Cardiac muscle cell (in vitro differentiated cells and primary cell): Measurements from ENCODE around the gene MYADML2. TPM values are rescaled to one million over a fixed set of nuclear protein-coding genes. Genes with fewer than 3 reads are reported as not detected.

Experiments used
- DNase-seq, 2 donors: peaks; one replicate each; pipeline versions ENCODE4 v3.0.0 to v3.0.0-alpha.2; 2010 to 2017; ENCODE audit warnings: low read depth in 1 of 2, low spot score in 1 of 2
- H3K27ac ChIP-seq: fragments of 200-600 bp; sonication (generic); 2 replicates; pipeline ENCODE4 v1.5.1; 2016
- H3K27me3 ChIP-seq: fragments of 200-600 bp; sonication (generic); 2 replicates; pipeline ENCODE4 v1.6.0; 2016; ENCODE audit warnings: control low read depth
- H3K36me3 ChIP-seq: fragments of 200-600 bp; sonication (generic); 2 replicates; pipeline ENCODE4 v1.5.1; 2016; ENCODE audit warnings: control low read depth
- H3K4me1 ChIP-seq: fragments of 200-600 bp; sonication (generic); 2 replicates; pipeline ENCODE4 v1.8.1; 2017; ENCODE audit warnings: low read depth, mild to moderate bottlenecking, mixed run types
- H3K4me3 ChIP-seq: fragments of 200-600 bp; sonication (generic); 2 replicates; pipeline ENCODE4 v1.5.1; 2016; ENCODE audit warnings: mild to moderate bottlenecking
- H3K9me3 ChIP-seq: fragments of 200-600 bp; sonication (generic); 2 replicates; pipeline ENCODE4 v1.5.1; 2017; ENCODE audit warnings: low read depth, mild to moderate bottlenecking, control low read depth
- CTCF ChIP-seq: IDR thresholded peaks from 2 replicates; pipeline ENCODE4 v1.5.1; 2012; ENCODE audit warnings: low read depth, mild to moderate bottlenecking, low read length
- polyA plus RNA-seq: library from polyadenylated mRNA; unstranded; fragments of >200 nt; fragmentation: Nextera tagmentation; extraction: Ambion mirVana; gene quantifications from 2 replicates; pipeline ENCODE4 v1.2.1, GENCODE V29; 2016
- total RNA-seq: library from RNA; depleted of rRNA; stranded (reverse); fragments of >200 nt; gene quantifications from 2 replicates; pipeline ENCODE4 v1.2.3, GENCODE V29; 2016

The MYADML2 gene
- total and polyA plus RNA-seq, 2 experiments from 2014 or later: 17.1 to 22.8 TPM

GRCh38 chr17:81907219-81908145 lies 39.6 kb downstream of the MYADML2 start:
- Histone ChIP-seq H3K4me3 (no peak overlapping the region), H3K27me3 (peaks cover 4% of the 10 kb centered on the region), H3K27ac (no peak overlapping the region), H3K4me1 (peaks cover 8% of the 10 kb centered on the region), H3K9me3 (no peaks in the 10 kb centered on the region), H3K36me3 (peaks cover 12% of the 10 kb centered on the region)
- DNase-seq: no peak
- TF ChIP-seq CTCF: no peak

DNA sequence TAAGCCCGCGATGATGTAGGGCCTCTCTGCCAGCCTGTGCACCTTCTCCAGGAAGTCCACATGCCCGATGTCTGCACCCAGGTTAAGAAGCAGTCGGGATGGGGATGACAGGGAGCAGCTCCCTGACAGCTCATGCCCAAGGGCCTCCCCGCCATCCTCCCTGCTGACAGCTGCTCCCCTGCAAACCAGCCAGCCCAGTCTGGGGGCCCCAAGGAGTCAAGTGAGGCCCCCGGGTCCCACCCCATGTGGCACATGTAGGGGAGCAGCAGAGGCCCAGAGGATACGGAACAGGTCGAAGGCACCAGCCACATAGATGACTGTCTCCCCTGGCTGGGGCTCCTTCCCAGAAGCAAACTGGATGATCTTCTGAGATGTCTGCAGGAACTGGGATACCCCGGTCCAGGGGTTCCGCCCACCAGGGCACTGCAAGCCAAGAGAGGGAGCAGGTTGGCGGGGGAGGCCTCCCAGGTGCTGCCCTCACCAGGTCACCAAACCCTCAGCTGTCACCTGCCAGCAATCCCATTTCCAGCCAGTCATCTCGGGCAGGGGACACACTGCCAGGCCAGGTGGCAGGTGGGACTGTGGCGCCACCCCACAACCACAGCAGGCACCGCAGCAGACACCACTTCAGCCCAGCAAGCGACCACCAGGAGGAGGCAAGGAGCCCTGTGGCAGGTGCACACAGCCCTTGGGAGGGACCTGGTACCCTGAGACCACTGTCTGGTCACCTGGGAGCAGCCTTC lies 40.4 kb downstream of the MYADML2 start:
- TF ChIP-seq CTCF: no peak
- DNase-seq: no peak
- Histone ChIP-seq H3K27me3 (peaks cover 11% of the 10 kb centered on the region), H3K9me3 (no peaks in the 10 kb centered on the region), H3K36me3 (peaks cover 12% of the 10 kb centered on the region), H3K4me3 (no peak overlapping the region), H3K27ac (no peak overlapping the region), H3K4me1 (peaks cover 8% of the 10 kb centered on the region)

- no peak for TF ChIP-seq CTCF
Observed at GRCh38 chr17:81905993-81906392, 41.0 kb downstream of the MYADML2 start.

GRCh38 chr17:81905424-81905875 lies 41.6 kb downstream of the MYADML2 start:
- peaks cover 12% of the 10 kb centered on the region for H3K36me3 ChIP-seq
- H3K4me1 ChIP-seq: peaks cover 8% of the 10 kb centered on the region
- TF ChIP-seq CTCF: no peak
- H3K27me3 ChIP-seq: peaks cover 18% of the 10 kb centered on the region
- no peak overlapping the region for H3K27ac ChIP-seq
- H3K4me3 ChIP-seq: no peak overlapping the region
- no peaks in the 10 kb centered on the region for H3K9me3 ChIP-seq
- DNase-seq: no peak

More at GRCh38 chr17:81905993-81906392, 41.0 kb downstream of the MYADML2 start:
- Histone ChIP-seq H3K27me3 (peaks cover 17% of the 10 kb centered on the region), H3K4me1 (peaks cover 8% of the 10 kb centered on the region), H3K9me3 (no peaks in the 10 kb centered on the region), H3K4me3 (no peak overlapping the region), H3K27ac (no peak overlapping the region), H3K36me3 (peaks cover 12% of the 10 kb centered on the region)
- no peak for DNase-seq

DNA sequence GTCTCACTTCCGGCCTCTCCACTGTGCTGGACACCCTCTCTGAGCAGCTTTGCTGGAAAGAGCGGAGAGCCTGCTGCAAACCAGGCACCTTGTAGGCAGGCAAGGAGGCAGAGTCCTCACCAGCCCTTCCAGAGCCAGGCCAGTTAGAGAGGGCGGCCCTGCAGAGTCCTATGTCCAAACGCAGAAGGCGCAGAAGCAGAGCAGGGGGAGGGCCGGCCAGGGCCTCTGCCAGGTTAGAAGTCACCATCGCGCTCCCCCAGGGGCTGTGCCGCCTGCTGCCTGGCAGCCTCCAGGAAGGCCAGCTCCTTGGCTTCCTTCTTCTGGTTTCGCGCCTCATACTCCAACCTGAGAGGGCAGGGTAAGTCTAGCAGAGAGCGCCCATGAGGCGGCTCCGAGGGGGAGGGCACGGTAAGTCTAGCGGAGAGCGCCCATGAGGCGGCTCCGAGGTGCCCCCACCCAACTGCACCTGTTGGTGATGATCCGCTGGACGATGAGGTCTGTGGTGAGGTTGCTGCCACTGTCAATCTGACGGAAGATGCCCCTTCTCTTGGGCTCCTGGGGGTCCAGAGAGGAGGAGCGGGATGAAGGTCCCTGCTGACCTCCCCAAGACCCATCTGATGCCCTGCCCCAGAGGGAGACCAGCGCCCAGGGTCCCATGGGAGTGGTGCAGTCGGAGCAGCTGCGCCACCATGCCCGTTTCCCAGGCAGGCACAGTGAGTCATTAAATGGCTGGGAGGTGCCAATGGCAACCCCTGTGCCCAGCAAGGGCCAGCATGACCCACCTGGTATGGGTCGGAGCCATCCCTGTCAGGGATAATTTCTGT lies 42.2 kb downstream of the MYADML2 start:
- no peak for DNase-seq
- no peak overlapping the region for H3K27ac ChIP-seq
- no peak for TF ChIP-seq CTCF

More for the DNA sequence above, 42.2 kb downstream of the MYADML2 start:
- Histone ChIP-seq H3K9me3 (no peaks in the 10 kb centered on the region), H3K27me3 (peaks cover 18% of the 10 kb centered on the region), H3K36me3 (peaks cover 12% of the 10 kb centered on the region), H3K4me3 (no peak overlapping the region), H3K4me1 (peaks cover 3% of the 10 kb centered on the region)
